Measurements from ENCODE around the gene SULT1A4. TPM values are rescaled to one million over a fixed set of nuclear protein-coding genes. Genes with fewer than 3 reads are reported as not detected.

Gene SULT1A4
- 5.4 and 6.2 TPM in 2 replicates for total RNA-seq

DNA sequence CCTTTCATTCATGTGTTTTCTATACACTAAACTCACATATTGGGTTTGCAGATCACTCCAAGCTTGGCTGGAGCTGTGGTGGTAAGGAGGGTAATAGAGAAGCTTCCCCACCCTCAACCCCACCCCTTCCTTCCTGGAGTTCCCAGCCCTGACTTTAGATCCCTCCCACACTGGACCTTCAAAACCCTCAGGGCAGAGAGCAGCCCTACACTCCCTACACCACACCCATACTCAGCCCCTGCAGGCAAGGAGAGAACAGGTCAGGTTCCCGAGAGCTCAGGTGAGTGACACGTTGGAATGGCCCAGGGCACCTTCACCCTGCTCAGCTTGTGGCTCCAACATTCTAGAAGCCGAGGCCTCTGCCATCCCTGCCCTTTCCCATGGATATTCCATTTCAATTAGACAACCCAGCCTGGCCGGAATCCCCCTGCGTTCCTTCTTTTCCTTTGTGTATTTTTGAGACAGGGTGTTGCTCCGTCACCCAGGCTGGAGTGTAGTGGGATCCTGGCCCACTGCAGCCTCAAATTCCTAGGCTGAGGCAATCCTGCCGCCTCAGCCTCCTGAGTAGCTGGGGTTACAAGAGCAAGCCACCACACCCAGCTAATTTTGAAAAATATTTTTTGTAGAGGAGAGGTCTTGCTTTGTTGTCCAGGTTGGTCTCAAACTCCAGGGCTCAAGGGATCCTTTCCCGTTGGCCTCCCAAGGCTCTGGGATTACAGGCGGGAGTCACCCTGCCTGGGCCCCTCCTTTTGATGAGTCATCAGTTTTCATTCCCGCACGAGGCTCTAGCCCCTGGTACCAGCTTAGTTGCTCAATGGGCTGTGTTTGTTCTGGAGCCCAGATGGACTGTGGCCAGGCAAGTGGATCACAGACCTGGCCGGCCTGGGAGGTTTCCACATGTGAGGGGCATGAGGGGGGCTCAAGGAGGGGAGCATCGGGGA is at the start of gene SULT1A4:
Gene SULT1A4 (plus strand): TSS at position 208 of the 941 bp plus-strand sequence. CDS start 1,473 bp downstream, outside the sequence.

DNA sequence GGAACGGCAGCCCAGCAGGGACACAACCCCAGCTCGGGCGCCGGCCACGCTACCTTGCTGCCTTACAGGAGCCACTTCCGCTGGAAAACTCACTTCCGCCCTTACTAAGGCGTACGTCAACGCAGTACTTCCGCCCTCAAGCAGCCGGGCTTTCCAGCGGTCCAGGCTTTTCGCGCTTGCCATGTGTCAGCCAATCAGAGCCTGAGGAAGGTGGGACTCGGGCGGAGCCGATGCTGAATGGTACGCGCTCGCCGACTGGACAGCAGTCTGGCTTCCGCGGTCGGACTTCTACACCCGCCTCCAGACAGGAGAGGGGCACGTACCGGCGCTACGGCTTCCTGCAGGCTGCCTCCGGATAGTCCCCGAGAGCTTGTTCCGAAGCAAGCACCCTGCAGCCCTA is 5.4 kb upstream of the SULT1A4 start, which contains the start of the genes BOLA2 and SLX1B:
Gene BOLA2 (minus strand): TSS at position 83 of the 400 bp plus-strand sequence. CDS start 98 bp downstream, outside the sequence.
Gene SLX1B (plus strand): TSS at position 265 of the 400 bp plus-strand sequence.

DNA sequence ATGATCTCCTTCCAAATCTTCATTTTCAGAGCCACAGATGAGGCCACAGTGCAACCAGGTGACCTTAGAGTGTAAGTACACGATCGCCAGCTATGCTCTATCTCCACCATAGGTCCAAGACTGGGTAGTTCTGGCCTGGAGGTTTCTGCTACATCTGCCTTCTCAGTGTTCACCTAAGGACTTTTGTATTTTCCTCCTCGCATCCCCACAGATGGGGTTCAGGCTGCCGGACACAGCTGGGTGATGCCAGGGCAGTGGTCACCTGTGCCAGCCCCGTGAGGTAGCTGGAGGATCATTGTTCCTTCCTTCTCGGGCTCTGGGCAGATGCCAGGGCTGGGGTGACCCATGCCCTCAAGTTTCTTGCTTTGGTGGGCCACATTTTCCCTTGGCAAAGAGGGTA is 46.6 kb downstream of the SULT1A4 start, which contains the start of gene NPIPB12:
Gene NPIPB12 (minus strand): TSS at position 101 of the 400 bp plus-strand sequence.

Other genes with a start within 250 kb of the SULT1A4 start
- gene NPIPB11, start 53.2 kb upstream of the SULT1A4 start, total RNA-seq, result 0.09 and 0.18 TPM in 2 replicates
- 47.6 and 68.6 TPM in 2 replicates for gene BOLA2, start 5.6 kb upstream of the SULT1A4 start, total RNA-seq
- gene SLX1B, start 5.4 kb upstream of the SULT1A4 start, total RNA-seq, result 5.4 and 5.5 TPM in 2 replicates
- 17.6 and 28.3 TPM in 2 replicates for gene NPIPB12, start 46.5 kb downstream of the SULT1A4 start, total RNA-seq
- not detected in 2 replicates for gene SPN, start 203.3 kb downstream of the SULT1A4 start, total RNA-seq
- under 0.01 and 0.19 TPM in 2 replicates for gene QPRT, start 219.3 kb downstream of the SULT1A4 start, total RNA-seq